ENCODE results near the gene RANBP10.
"Not testable (repeated sequence)": the region's sequence is repeated elsewhere in the genome, so short reads cannot be mapped to it uniquely, and the experiment has no call there.

The RANBP10 gene

GRCh38 chr16:67841816-67842508 lies 35.6 kb upstream of the RANBP10 start, which contains the start of gene THAP11:
Gene THAP11, plus strand, starts transcription at chr16:67842320. Its CDS starts 235 bp downstream, at chr16:67842555.
- peak; percentile 97 for DNase-seq
- Mint-ChIP-seq H3K36me3 (peaks cover 18% of the 10 kb centered on the region), H3K4me1 (peaks cover 43% of the 10 kb centered on the region), H3K27ac (peak within 1 kb of the TSS; percentile 99), H3K9me3 (no peaks in the 10 kb centered on the region), H3K4me3 (peak within 1 kb of the TSS; percentile 95), H3K27me3 (no peaks in the 10 kb centered on the region)
- CTCF ChIA-PET: interaction anchor here (1.2 to 1.3 kb wide), 2 partner anchors 31 to 100 kb away, joined by 3 to 5 read pairs; partner anchors contain the start of gene EDC4

DNA sequence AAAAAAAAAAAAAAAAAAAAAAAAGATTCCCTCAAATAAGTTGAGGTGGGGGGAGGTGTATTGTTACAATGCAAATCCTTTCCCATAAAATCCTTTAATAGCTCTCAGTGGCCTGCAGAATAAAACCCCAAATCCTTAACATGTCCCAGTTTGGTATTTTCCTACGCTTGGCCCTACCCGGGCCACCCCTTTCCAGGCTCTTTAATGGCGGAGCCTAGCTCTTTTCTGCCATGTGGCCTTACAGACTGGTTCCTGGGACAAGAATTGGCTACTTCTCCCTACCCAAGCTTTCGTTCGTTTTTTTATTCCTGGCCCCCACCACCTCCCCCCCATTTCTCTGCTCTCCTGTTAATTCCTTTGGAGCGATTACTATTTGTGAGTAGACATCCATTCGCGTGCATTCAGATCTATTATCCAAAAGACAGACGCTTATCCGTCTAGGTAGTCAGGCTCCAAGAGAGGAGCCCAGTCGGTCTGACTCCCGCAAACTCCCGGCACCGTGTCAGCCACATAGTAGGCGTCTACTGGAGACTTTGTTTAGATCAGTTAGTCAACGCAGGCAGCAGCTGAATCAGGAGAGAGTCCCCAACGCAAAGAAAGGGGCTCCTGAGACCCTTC lies 34.9 kb upstream of the RANBP10 start:
- H3K4me1 Mint-ChIP-seq: peaks cover 43% of the 10 kb centered on the region
- DNase-seq: no peak
- peak overlapping the region; percentile 91 for H3K4me3 Mint-ChIP-seq
- H3K9me3 Mint-ChIP-seq: no peaks in the 10 kb centered on the region
- peak overlapping the region; percentile 97 for H3K27ac Mint-ChIP-seq
- CTCF ChIA-PET: interaction anchor here (1.1 to 1.2 kb wide), 3 partner anchors 25 to 320 kb away, joined by 3 to 5 read pairs (median 3); no protein-coding TSS in a partner anchor
- H3K36me3 Mint-ChIP-seq: peaks cover 18% of the 10 kb centered on the region
- H3K27me3 Mint-ChIP-seq: no peaks in the 10 kb centered on the region

GRCh38 chr16:67837811-67838210 lies 31.5 kb upstream of the RANBP10 start:
- CTCF ChIA-PET: interaction anchor here (0.6 kb wide), 1 partner anchor 19 kb away, joined by 4 read pairs; no protein-coding TSS in a partner anchor
- DNase-seq: no peak
- peaks cover 3% of the 10 kb centered on the region for H3K27me3 Mint-ChIP-seq
- H3K9me3 Mint-ChIP-seq: no peaks in the 10 kb centered on the region
- H3K36me3 Mint-ChIP-seq: peaks cover 3% of the 10 kb centered on the region
- H3K4me1 Mint-ChIP-seq: peaks cover 20% of the 10 kb centered on the region
- H3K4me3 Mint-ChIP-seq: no peak overlapping the region
- H3K27ac Mint-ChIP-seq: no peak overlapping the region

- peaks cover 23% of the 10 kb centered on the region for H3K4me1 Mint-ChIP-seq
- H3K36me3 Mint-ChIP-seq, H3K4me3 Mint-ChIP-seq, H3K27me3 Mint-ChIP-seq, DNase-seq, H3K9me3 Mint-ChIP-seq, H3K27ac Mint-ChIP-seq: not testable (repeated sequence)
- CTCF ChIA-PET: interaction anchor here (0.6 kb wide), 1 partner anchor 18 kb away, joined by 4 read pairs; no protein-coding TSS in a partner anchor
Observed at GRCh38 chr16:67837190-67837589, 30.8 kb upstream of the RANBP10 start.

DNA sequence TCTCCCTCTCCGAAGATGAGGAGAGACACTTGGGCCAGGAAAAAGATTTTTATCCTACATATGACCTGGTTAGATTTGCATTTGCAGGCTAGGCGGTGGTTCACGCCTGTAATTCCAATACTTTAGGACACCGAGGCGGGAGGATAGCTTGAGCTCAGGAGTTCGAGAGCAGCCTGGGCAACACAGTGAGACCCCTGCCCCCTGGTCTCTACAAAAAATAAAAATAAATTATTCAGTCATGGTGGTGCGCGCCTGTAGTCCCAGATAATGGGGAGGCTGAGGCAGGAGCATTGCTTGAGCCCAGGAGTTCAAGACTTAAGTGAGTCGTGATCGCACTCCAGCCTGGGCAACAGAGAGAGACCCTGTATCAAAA lies 27.9 kb upstream of the RANBP10 start:
- CTCF ChIA-PET: interaction anchor here (0.5 to 2.6 kb wide), 7 partner anchors 18 to 313 kb away, joined by 3 to 28 read pairs (median 3); no protein-coding TSS in a partner anchor
- peaks cover 10% of the 10 kb centered on the region for H3K36me3 Mint-ChIP-seq
- H3K27me3 Mint-ChIP-seq: peaks cover 3% of the 10 kb centered on the region
- H3K9me3 Mint-ChIP-seq: no peaks in the 10 kb centered on the region
- DNase-seq: no peak
- peak overlapping the region; percentile 82 for H3K4me3 Mint-ChIP-seq
- H3K4me1 Mint-ChIP-seq: peaks cover 16% of the 10 kb centered on the region
- no peak overlapping the region for H3K27ac Mint-ChIP-seq

- peaks cover 16% of the 10 kb centered on the region for H3K4me1 Mint-ChIP-seq
- H3K4me3 Mint-ChIP-seq: peak overlapping the region; percentile 82
- no peaks in the 10 kb centered on the region for H3K9me3 Mint-ChIP-seq
- DNase-seq: peak; percentile 97
- CTCF ChIA-PET: interaction anchor here (0.5 to 2.6 kb wide), 8 partner anchors 11 to 312 kb away, joined by 3 to 28 read pairs (median 3); no protein-coding TSS in a partner anchor
- H3K36me3 Mint-ChIP-seq: peaks cover 14% of the 10 kb centered on the region
- peak overlapping the region; percentile 76 for H3K27ac Mint-ChIP-seq
- peaks cover 3% of the 10 kb centered on the region for H3K27me3 Mint-ChIP-seq
Observed at GRCh38 chr16:67833415-67834241, 27.3 kb upstream of the RANBP10 start.

DNA sequence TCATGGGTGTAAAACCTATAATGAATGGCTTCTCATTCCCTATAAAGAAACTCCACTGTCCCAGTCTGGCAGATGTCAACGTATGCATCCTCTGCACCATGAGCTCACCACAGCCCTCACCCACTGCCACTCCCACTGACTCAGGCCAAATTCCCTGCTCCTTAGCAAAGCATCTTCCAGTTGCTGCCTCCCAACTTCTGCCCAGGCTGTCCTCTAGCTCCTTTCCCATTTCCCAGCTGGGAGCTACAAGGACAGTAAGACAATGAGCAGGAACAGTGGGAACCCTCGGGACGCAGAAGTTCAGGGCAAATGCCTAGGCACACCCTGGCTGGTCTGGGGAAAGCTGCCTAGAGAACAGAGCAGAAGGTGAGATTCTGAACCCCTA lies 26.7 kb upstream of the RANBP10 start:
- Mint-ChIP-seq H3K9me3 (no peaks in the 10 kb centered on the region), H3K27ac (peak overlapping the region; percentile 42)
- DNase-seq: no peak

GRCh38 chr16:67828651-67829050 lies 22.3 kb upstream of the RANBP10 start:
- peaks cover 10% of the 10 kb centered on the region for H3K4me1 Mint-ChIP-seq
- CTCF ChIA-PET: interaction anchor here (6.4 kb wide), 1 partner anchor 13 kb away, joined by 45 read pairs; no protein-coding TSS in a partner anchor
- DNase-seq: no peak
- H3K4me3 Mint-ChIP-seq: no peak overlapping the region
- H3K27ac Mint-ChIP-seq: no peak overlapping the region
- H3K27me3 Mint-ChIP-seq: peaks cover 6% of the 10 kb centered on the region
- no peaks in the 10 kb centered on the region for H3K9me3 Mint-ChIP-seq
- H3K36me3 Mint-ChIP-seq: peaks cover 17% of the 10 kb centered on the region

More for the DNA sequence above, 26.7 kb upstream of the RANBP10 start:
- H3K27me3 Mint-ChIP-seq: peaks cover 3% of the 10 kb centered on the region
- CTCF ChIA-PET: interaction anchor here (0.6 to 2.6 kb wide), 6 partner anchors 11 to 164 kb away, joined by 3 to 28 read pairs (median 4); no protein-coding TSS in a partner anchor
- H3K36me3 Mint-ChIP-seq: peaks cover 17% of the 10 kb centered on the region
- H3K4me3 Mint-ChIP-seq: peak overlapping the region; percentile 82
- H3K4me1 Mint-ChIP-seq: peaks cover 16% of the 10 kb centered on the region

GRCh38 chr16:67825906-67826305 lies 19.5 kb upstream of the RANBP10 start:
- Mint-ChIP-seq H3K27me3 (peaks cover 6% of the 10 kb centered on the region), H3K4me3 (no peak overlapping the region), H3K4me1 (no peaks in the 10 kb centered on the region), H3K9me3 (no peaks in the 10 kb centered on the region), H3K36me3 (peaks cover 10% of the 10 kb centered on the region), H3K27ac (no peak overlapping the region)
- DNase-seq: no peak
- CTCF ChIA-PET: interaction anchor here (1.0 to 6.4 kb wide), 2 partner anchors 10 to 305 kb away, joined by 4 to 45 read pairs; no protein-coding TSS in a partner anchor

DNA sequence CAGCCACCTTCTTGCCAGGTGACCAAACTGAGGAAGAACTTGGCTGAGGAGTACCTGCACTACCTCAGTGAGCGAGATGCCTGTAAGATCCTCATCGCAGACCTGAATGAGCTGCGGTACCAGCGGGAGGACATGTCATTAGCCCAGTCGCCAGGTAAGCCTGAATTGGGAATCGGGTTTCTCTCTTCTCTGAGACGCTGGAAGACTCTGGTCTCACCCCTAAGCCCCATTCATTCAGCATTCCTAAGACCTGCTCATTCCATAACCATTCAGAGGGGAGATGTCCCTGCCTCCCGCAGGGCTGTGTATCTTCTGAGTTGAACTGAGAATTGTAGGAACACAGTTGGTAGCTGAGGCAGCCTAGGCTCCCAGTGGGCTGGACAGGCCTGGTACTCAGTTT lies 18.8 kb upstream of the RANBP10 start:
- H3K27ac Mint-ChIP-seq: no peak overlapping the region
- CTCF ChIA-PET: interaction anchor here (0.6 to 1.0 kb wide), 2 partner anchors 9 to 10 kb away, joined by 4 read pairs; no protein-coding TSS in a partner anchor
- H3K4me3 Mint-ChIP-seq: no peak overlapping the region
- no peaks in the 10 kb centered on the region for H3K9me3 Mint-ChIP-seq
- H3K27me3 Mint-ChIP-seq: peaks cover 6% of the 10 kb centered on the region
- no peaks in the 10 kb centered on the region for H3K4me1 Mint-ChIP-seq
- no peak for DNase-seq
- H3K36me3 Mint-ChIP-seq: peaks cover 7% of the 10 kb centered on the region

- no peak for DNase-seq
- H3K9me3 Mint-ChIP-seq: no peaks in the 10 kb centered on the region
- no peaks in the 10 kb centered on the region for H3K4me1 Mint-ChIP-seq
- H3K36me3 Mint-ChIP-seq: no peaks in the 10 kb centered on the region
- H3K4me3 Mint-ChIP-seq: no peak overlapping the region
- no peak overlapping the region for H3K27ac Mint-ChIP-seq
- H3K27me3 Mint-ChIP-seq: peaks cover 6% of the 10 kb centered on the region
- CTCF ChIA-PET: interaction anchor here (1.6 kb wide), 1 partner anchor 43 kb away, joined by 6 read pairs; no protein-coding TSS in a partner anchor
Observed at GRCh38 chr16:67822511-67822910, 16.2 kb upstream of the RANBP10 start.

DNA sequence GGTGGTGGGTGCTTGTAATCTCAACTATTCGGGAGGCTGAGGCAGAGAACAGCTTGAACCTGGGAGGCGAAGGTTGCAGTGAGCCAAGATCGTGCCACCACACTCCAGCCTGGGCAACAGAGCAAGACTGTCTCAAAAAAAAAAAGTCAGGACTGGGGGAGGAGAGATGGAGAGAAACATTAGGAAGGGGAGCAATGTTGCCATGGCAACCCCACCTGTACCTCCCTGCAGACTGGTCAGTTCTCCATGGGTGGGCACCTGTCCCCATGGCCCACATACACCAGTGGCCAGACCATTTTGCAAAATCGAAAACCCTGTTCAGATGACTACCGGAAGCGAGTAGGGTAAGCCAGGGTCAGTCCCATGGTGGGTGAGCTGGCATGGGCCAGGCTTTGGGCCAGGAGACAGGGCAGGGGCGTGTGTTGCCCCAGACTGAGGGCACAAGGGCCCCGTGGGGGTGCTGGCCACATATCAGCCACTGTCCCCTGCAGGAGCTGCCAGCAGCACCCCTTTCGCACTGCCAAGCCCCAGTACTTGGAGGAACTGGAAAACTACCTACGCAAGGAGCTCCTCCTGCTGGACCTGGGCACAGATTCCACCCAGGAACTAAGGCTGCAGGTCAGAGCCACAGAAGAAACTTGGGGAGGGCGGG lies 14.4 kb upstream of the RANBP10 start:
- no peak overlapping the region for H3K27ac Mint-ChIP-seq
- DNase-seq: no peak
- no peaks in the 10 kb centered on the region for H3K9me3 Mint-ChIP-seq
- CTCF ChIA-PET: interaction anchor here (1.0 to 1.6 kb wide), 2 partner anchors 44 to 160 kb away, joined by 3 to 6 read pairs; no protein-coding TSS in a partner anchor
- no peak overlapping the region for H3K4me3 Mint-ChIP-seq
- peaks cover 6% of the 10 kb centered on the region for H3K4me1 Mint-ChIP-seq
- H3K27me3 Mint-ChIP-seq: peaks cover 12% of the 10 kb centered on the region
- no peaks in the 10 kb centered on the region for H3K36me3 Mint-ChIP-seq

DNA sequence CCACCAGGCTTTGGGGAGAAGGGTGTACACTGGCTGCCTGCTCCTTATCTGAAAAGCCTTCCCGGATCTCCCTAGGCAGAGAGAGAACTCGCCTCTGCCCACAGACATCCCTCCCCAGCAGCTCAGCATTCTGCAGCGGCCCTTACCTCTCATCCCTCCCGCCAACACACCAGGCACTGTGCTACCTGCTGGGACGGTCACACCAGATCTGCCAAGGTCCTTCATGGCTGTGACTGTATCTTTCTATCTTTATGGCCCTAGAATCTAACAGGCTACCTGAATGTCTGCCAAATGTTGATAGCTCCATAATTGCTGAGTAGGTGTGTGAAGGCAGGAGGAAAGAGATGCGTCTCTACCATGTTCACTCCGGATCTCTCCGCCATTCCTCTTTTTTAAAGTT lies 8.2 kb upstream of the RANBP10 start:
- CTCF ChIA-PET: interaction anchor here (1.4 to 3.2 kb wide), 7 partner anchors 8 to 248 kb away, joined by 3 to 82 read pairs (median 28); partner anchors contain the start of genes RANBP10 and TSNAXIP1
- Mint-ChIP-seq H3K4me1 (peaks cover 6% of the 10 kb centered on the region), H3K9me3 (no peaks in the 10 kb centered on the region), H3K27ac (no peak overlapping the region), H3K27me3 (peaks cover 24% of the 10 kb centered on the region), H3K4me3 (no peak overlapping the region), H3K36me3 (no peaks in the 10 kb centered on the region)
- DNase-seq: no peak

Measured in activated naive CD4-positive, alpha-beta T cell treated with anti-CD3 and anti-CD28 coated beads, Interleukin-2, amount 10 ng/mL, durations not matched to agents 7 days and 5 days (primary cell).